Neuronal stem cell (in vitro differentiated cells): ENCODE data around the gene CENPU.

Experiments used
- DNase-seq: peaks from one replicate; pipeline ENCODE4 v3.0.0-alpha.2; 2013; ENCODE audit warnings: low spot score
- H2AFZ ChIP-seq: one replicate; pipeline ENCODE4 v1.6.1; 2013; ENCODE audit warnings: mild to moderate bottlenecking, low read length, inconsistent platforms
- H2AK5ac ChIP-seq: 2 replicates; pipeline ENCODE4 v1.6.1; 2013; ENCODE audit warnings: low read depth, mild to moderate bottlenecking, inconsistent platforms, low read length, moderate library complexity, mixed read lengths
- H2BK120ac ChIP-seq: 2 replicates; pipeline ENCODE4 v1.6.1; 2013; ENCODE audit warnings: low read depth, mild to moderate bottlenecking, inconsistent platforms, low read length, moderate library complexity, mixed read lengths
- H2BK12ac ChIP-seq: one replicate; pipeline ENCODE4 v1.6.1; 2013; ENCODE audit warnings: low read length, inconsistent platforms
- H2BK15ac ChIP-seq: 2 replicates; pipeline ENCODE4 v1.6.1; 2013; ENCODE audit warnings: mild to moderate bottlenecking, low read length, inconsistent platforms, mixed read lengths
- H2BK5ac ChIP-seq: one replicate; pipeline ENCODE4 v1.6.1; 2013; ENCODE audit warnings: inconsistent platforms, mild to moderate bottlenecking, low read length, moderate library complexity
- H3K14ac ChIP-seq: one replicate; pipeline ENCODE4 v1.6.1; 2013; ENCODE audit warnings: low read length, inconsistent platforms
- H3K18ac ChIP-seq: 2 replicates; pipeline ENCODE4 v1.6.1; 2013; ENCODE audit warnings: low read length, inconsistent platforms
- H3K23ac ChIP-seq: 2 replicates; pipeline ENCODE4 v1.6.1; 2013; ENCODE audit warnings: low read depth, mild to moderate bottlenecking, mixed read lengths, low read length, inconsistent platforms; ENCODE audit not compliant: poor library complexity
- H3K27ac ChIP-seq: replicated peaks from 3 replicates; pipeline ENCODE4 v1.5.1; 2013; ENCODE audit warnings: low read length, inconsistent platforms
- H3K27me3 ChIP-seq, 3 experiments: 2 replicates each; pipeline ENCODE4 v1.6.1; 2013; ENCODE audit warnings: low read length in 3 of 3, mild to moderate bottlenecking in 2 of 3, inconsistent platforms in 1 of 3, low read depth in 1 of 3, mixed read lengths in 1 of 3, moderate library complexity in 1 of 3; ENCODE audit not compliant: control insufficient read depth in 3 of 3, insufficient read depth in 3 of 3
- H3K36me3 ChIP-seq, 2 donors: replicated peaks in 1 of 2; 2 replicates each; pipeline ENCODE4 v1.6.1; 2013; ENCODE audit warnings: low read length in 2 of 2; ENCODE audit not compliant: control insufficient read depth in 2 of 2, insufficient read depth in 2 of 2
- H3K4ac ChIP-seq: 2 replicates; pipeline ENCODE4 v1.6.1; 2013; ENCODE audit warnings: inconsistent platforms, mild to moderate bottlenecking, low read length, moderate library complexity
- H3K4me1 ChIP-seq, 2 donors: 1 replicate in 1 of 2; 2 replicates in 1 of 2; pipeline ENCODE4 v1.6.1; 2013; ENCODE audit warnings: low read length in 2 of 2, low read depth in 1 of 2; ENCODE audit not compliant: control insufficient read depth in 2 of 2, insufficient read depth in 1 of 2
- H3K4me2 ChIP-seq: one replicate; pipeline ENCODE4 v1.6.1; 2013; ENCODE audit warnings: mild to moderate bottlenecking, low read length, inconsistent platforms; ENCODE audit not compliant: insufficient read depth, poor library complexity, severe bottlenecking
- H3K4me3 ChIP-seq, 2 donors: 2 replicates each; pipeline ENCODE4 v1.5.1; 2013; ENCODE audit warnings: low read length in 2 of 2, mild to moderate bottlenecking in 2 of 2, inconsistent platforms in 1 of 2, moderate library complexity in 1 of 2
- H3K79me1 ChIP-seq: one replicate; pipeline ENCODE4 v1.6.1; 2013; ENCODE audit warnings: low read depth, mild to moderate bottlenecking, inconsistent platforms, low read length, moderate library complexity
- H3K9ac ChIP-seq: one replicate; pipeline ENCODE4 v1.6.1; 2013; ENCODE audit warnings: mild to moderate bottlenecking, low read depth, low read length, inconsistent platforms; ENCODE audit not compliant: poor library complexity
- H3K9me3 ChIP-seq, 2 donors: replicated peaks in 1 of 2; 2 replicates each; pipeline versions ENCODE3 to v1.6.1; 2013; ENCODE audit warnings: low read length in 2 of 2, mild to moderate bottlenecking in 2 of 2, inconsistent platforms in 1 of 2, low read depth in 1 of 2, mixed read lengths in 1 of 2, moderate library complexity in 1 of 2; ENCODE audit not compliant: control insufficient read depth in 2 of 2, insufficient read depth in 1 of 2
- H4K8ac ChIP-seq: one replicate; pipeline ENCODE4 v1.6.1; 2013; ENCODE audit warnings: low read depth, mild to moderate bottlenecking, inconsistent platforms, low read length, moderate library complexity
- H4K91ac ChIP-seq: one replicate; pipeline ENCODE4 v1.6.1; 2013; ENCODE audit warnings: low read length, low read depth, mild to moderate bottlenecking, inconsistent platforms; ENCODE audit not compliant: poor library complexity
- WGBS, 2 donors: extraction: QIAGEN DNeasy Blood & Tissue Kit; methylation state at CpG; one replicate each; pipeline ENCODE4 v1.1.7; 2013; ENCODE audit warnings: missing lambda C conversion rate in 2 of 2, mixed read lengths in 1 of 2; ENCODE audit not compliant: insufficient read length in 2 of 2, insufficient replicate concordance in 1 of 2; ENCODE audit errors: extremely low coverage in 2 of 2; 5-methylcytosine and 5-hydroxymethylcytosine counted together

Gene CENPU

DNA sequence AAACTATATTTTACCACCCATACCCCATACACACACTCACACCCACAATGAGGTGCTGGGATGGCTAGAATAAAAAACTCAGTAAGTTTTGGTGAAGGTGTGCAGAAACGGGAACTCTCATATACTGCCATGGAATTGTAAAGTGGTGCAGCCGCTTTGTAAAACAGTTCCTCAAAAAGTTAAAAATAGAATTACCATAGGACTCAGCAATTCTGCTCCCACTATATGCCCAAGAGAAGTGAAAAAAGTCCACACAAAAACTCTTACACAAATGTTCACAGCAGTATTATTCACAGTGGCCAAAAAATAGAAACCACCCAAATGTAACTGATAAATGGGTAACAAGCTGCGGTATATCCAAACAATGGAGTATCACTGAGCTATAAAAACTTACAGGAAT, 6.5 kb downstream of the CENPU start:
- Histone ChIP-seq H2BK5ac (no peak overlapping the region), H2AK5ac (no peak overlapping the region), H3K18ac (no peak overlapping the region), H2BK120ac (no peak overlapping the region), H2BK12ac (no peak overlapping the region), H3K9me3 (peaks cover 0 to 9% of the 10 kb centered on the region in 2 donors), H2BK15ac (no peak overlapping the region), H3K23ac (no peak overlapping the region), H3K79me1 (peaks cover 6% of the 10 kb centered on the region), H3K27ac (no peak overlapping the region), H3K36me3 (peaks cover 21 to 96% of the 10 kb centered on the region in 2 donors), H3K4me1 (peaks cover 3 to 6% of the 10 kb centered on the region in 2 donors), H3K14ac (no peak overlapping the region), H4K8ac (no peak overlapping the region), H3K27me3 (no peaks in the 10 kb centered on the region), H3K4me2 (no peak overlapping the region), H3K9ac (no peak overlapping the region), H4K91ac (no peak overlapping the region), H3K4ac (no peak overlapping the region), H3K4me3 (no peak overlapping the region), H2AFZ (no peak overlapping the region)
- no CpG with 5 or more reads among the region's 3 CpGs for WGBS, 2 donors
- DNase-seq = no peak

DNA sequence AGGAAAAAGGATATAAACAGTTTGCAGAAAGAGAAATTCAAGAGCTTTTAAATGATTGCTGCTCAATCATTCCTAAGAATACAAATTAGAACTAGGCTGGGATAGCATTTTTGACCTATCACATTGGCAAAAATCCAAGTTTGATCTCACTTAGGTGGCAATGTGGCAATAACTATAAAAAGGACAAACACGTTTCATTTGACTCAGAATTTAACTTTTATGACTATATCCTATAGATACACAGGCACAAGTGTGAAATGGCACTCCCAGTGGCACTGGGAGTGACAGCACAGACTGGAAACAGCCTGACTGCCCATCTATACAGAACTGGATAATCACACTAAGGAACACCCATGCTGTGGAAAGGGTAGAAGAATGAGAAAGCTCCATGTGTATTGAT, 11.1 kb downstream of the CENPU start:
- H2AFZ ChIP-seq = no peak overlapping the region
- DNase-seq = no peak
- peaks cover 1% of the 10 kb centered on the region for H3K79me1 ChIP-seq
- H3K4me1 ChIP-seq = no peaks in the 10 kb centered on the region
- H3K4me2 ChIP-seq = no peak overlapping the region
- H3K18ac ChIP-seq = no peak overlapping the region
- no peak overlapping the region for H3K9ac ChIP-seq
- H3K23ac ChIP-seq = no peak overlapping the region
- no CpG with 5 or more reads among the region's 1 CpG for WGBS, 2 donors
- H3K36me3 ChIP-seq = peaks cover 25 to 97% of the 10 kb centered on the region in 2 donors
- H3K4ac ChIP-seq = no peak overlapping the region
- no peak overlapping the region for H4K8ac ChIP-seq
- H4K91ac ChIP-seq = no peak overlapping the region
- H3K4me3 ChIP-seq = no peak overlapping the region
- H2BK120ac ChIP-seq = no peak overlapping the region
- H3K9me3 ChIP-seq = peaks cover 0 to 18% of the 10 kb centered on the region in 2 donors
- no peak overlapping the region for H2AK5ac ChIP-seq
- no peak overlapping the region for H2BK5ac ChIP-seq
- no peak overlapping the region for H3K14ac ChIP-seq
- H2BK15ac ChIP-seq = no peak overlapping the region
- H2BK12ac ChIP-seq = no peak overlapping the region
- no peaks in the 10 kb centered on the region for H3K27me3 ChIP-seq
- H3K27ac ChIP-seq = no peak overlapping the region

DNA sequence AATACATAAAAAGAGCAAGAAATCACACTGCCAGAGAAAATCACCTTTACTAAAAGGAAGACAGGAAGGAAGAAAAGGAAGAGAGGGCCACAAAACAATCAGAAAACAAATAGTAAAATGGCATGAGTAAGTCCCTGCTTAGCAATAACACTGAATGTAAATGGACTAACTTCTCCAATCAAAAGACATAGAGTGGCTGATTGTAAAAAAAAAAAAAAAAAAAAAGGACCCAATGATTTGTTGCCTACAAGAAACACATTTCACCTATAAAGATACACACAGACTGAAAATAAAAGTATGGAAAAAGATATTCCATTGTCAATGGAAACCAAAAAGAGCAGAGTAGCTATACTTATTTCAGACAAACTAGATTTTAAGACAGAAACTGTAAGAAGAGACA, 12.6 kb downstream of the CENPU start:
- Histone ChIP-seq H2AFZ (no peak overlapping the region), H3K4me1 (no peaks in the 10 kb centered on the region), H3K27ac (no peak overlapping the region), H3K27me3 (no peaks in the 10 kb centered on the region), H3K14ac (no peak overlapping the region), H3K4ac (no peak overlapping the region), H3K36me3 (peaks cover 22 to 98% of the 10 kb centered on the region in 2 donors), H4K8ac (no peak overlapping the region), H4K91ac (no peak overlapping the region), H3K18ac (no peak overlapping the region), H2BK12ac (no peak overlapping the region), H2BK120ac (no peak overlapping the region), H3K9me3 (peaks cover 0 to 16% of the 10 kb centered on the region in 2 donors), H3K4me2 (no peak overlapping the region), H3K9ac (no peak overlapping the region), H3K23ac (no peak overlapping the region), H3K4me3 (no peak overlapping the region), H3K79me1 (peaks cover 1% of the 10 kb centered on the region), H2AK5ac (no peak overlapping the region), H2BK15ac (no peak overlapping the region), H2BK5ac (no peak overlapping the region)
- no peak for DNase-seq

DNA sequence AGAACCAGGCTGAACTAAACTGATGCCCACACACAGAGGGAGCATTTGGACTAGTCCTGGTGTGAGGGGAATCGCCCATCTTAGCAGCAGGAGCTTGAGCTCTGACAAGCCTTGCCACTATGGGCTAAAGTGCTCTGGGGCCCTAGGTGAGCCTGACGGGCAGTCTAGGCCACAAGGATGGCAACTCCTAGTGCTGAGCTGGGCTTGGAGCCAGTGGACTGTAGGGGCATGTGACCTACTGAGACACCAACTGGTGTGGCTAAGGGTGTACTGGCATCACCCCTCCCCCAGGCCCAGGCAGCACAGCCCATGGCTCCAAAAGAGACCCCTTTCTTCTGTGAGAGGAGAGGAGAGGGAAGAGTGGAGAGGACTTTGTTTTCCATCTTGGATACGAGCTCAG, 14.5 kb downstream of the CENPU start:
- no peak overlapping the region for H3K4me2 ChIP-seq
- DNase-seq = no peak
- H3K27ac ChIP-seq = no peak overlapping the region
- H2BK5ac ChIP-seq = no peak overlapping the region
- H3K4ac ChIP-seq = no peak overlapping the region
- H3K4me1 ChIP-seq = no peaks in the 10 kb centered on the region
- no peak overlapping the region for H3K14ac ChIP-seq
- H3K18ac ChIP-seq = no peak overlapping the region
- H3K4me3 ChIP-seq = no peak overlapping the region
- no peak overlapping the region for H4K91ac ChIP-seq
- no peak overlapping the region for H2BK15ac ChIP-seq
- no peak overlapping the region for H3K9ac ChIP-seq
- H4K8ac ChIP-seq = no peak overlapping the region
- no peak overlapping the region for H2AK5ac ChIP-seq
- no peaks in the 10 kb centered on the region for H3K27me3 ChIP-seq
- H2BK12ac ChIP-seq = no peak overlapping the region
- no peak overlapping the region for H2AFZ ChIP-seq
- no peak overlapping the region for H3K23ac ChIP-seq
- no CpG with 5 or more reads among the region's 3 CpGs for WGBS, 2 donors
- H3K79me1 ChIP-seq = peaks cover 1% of the 10 kb centered on the region
- H3K9me3 ChIP-seq = peaks cover 0 to 16% of the 10 kb centered on the region in 2 donors
- H3K36me3 ChIP-seq = peaks cover 22 to 98% of the 10 kb centered on the region in 2 donors
- H2BK120ac ChIP-seq = no peak overlapping the region
